Measurements from ENCODE around the gene KIAA1191.

Gene KIAA1191

GRCh38 chr5:176360894-176361436 is 599 bp downstream of the KIAA1191 start:
- Histone ChIP-seq H3K9me3 (ENCODE audit: severe bottlenecking) (no peaks in the 10 kb centered on the region), H3K27ac (ENCODE audit: poor library complexity, severe bottlenecking) (peak overlapping the region; percentile 34), H3K27me3 (ENCODE audit: insufficient read depth, poor library complexity, severe bottlenecking) (no peaks in the 10 kb centered on the region), H3K4me1 (ENCODE audit: insufficient read depth, poor library complexity, severe bottlenecking) (peaks cover 7% of the 10 kb centered on the region), H3K36me3 (ENCODE audit: low read depth) (peaks cover 39% of the 10 kb centered on the region), H3K4me3 (ENCODE audit: severe bottlenecking) (peak overlapping the region; percentile 63)
- ATAC-seq (ENCODE audit: low read depth) (peak; percentile 5), DNase-seq (ENCODE audit: low spot score) (peak; percentile 73)
- no peak for TF ChIP-seq CTCF (IDR thresholded peaks at IDR 0.05; ENCODE audit: poor library complexity, severe bottlenecking)

- no peaks in the 10 kb centered on the region for H3K27me3 ChIP-seq (ENCODE audit: insufficient read depth, poor library complexity, severe bottlenecking)
- H3K4me1 ChIP-seq (ENCODE audit: insufficient read depth, poor library complexity, severe bottlenecking) = peaks cover 7% of the 10 kb centered on the region
- H3K9me3 ChIP-seq (ENCODE audit: severe bottlenecking) = no peaks in the 10 kb centered on the region
- H3K4me3 ChIP-seq (ENCODE audit: severe bottlenecking) = no peak overlapping the region
- no peak overlapping the region for H3K27ac ChIP-seq (ENCODE audit: poor library complexity, severe bottlenecking)
- no peak for DNase-seq (ENCODE audit: low spot score)
- H3K36me3 ChIP-seq (ENCODE audit: low read depth) = peaks cover 51% of the 10 kb centered on the region
- no peak for ATAC-seq (ENCODE audit: low read depth)
- no peak for TF ChIP-seq CTCF (IDR thresholded peaks at IDR 0.05; ENCODE audit: poor library complexity, severe bottlenecking)
Measured at GRCh38 chr5:176359658-176360057, 1.9 kb downstream of the KIAA1191 start.

- no peaks in the 10 kb centered on the region for H3K27me3 ChIP-seq (ENCODE audit: insufficient read depth, poor library complexity, severe bottlenecking)
- peaks cover 7% of the 10 kb centered on the region for H3K4me1 ChIP-seq (ENCODE audit: insufficient read depth, poor library complexity, severe bottlenecking)
- TF ChIP-seq CTCF (IDR thresholded peaks at IDR 0.05; ENCODE audit: poor library complexity, severe bottlenecking) = no peak
- H3K27ac ChIP-seq (ENCODE audit: poor library complexity, severe bottlenecking) = no peak overlapping the region
- H3K9me3 ChIP-seq (ENCODE audit: severe bottlenecking) = no peaks in the 10 kb centered on the region
- ATAC-seq (ENCODE audit: low read depth) = no peak
- no peak overlapping the region for H3K4me3 ChIP-seq (ENCODE audit: severe bottlenecking)
- H3K36me3 ChIP-seq (ENCODE audit: low read depth) = peaks cover 86% of the 10 kb centered on the region
- DNase-seq (ENCODE audit: low spot score) = no peak
Measured at GRCh38 chr5:176356179-176356566, 5.4 kb downstream of the KIAA1191 start.

GRCh38 chr5:176355400-176356178 is 6.0 kb downstream of the KIAA1191 start:
- H3K4me3 ChIP-seq (ENCODE audit: severe bottlenecking) = no peak overlapping the region
- peaks cover 7% of the 10 kb centered on the region for H3K4me1 ChIP-seq (ENCODE audit: insufficient read depth, poor library complexity, severe bottlenecking)
- no peaks in the 10 kb centered on the region for H3K9me3 ChIP-seq (ENCODE audit: severe bottlenecking)
- no peaks in the 10 kb centered on the region for H3K27me3 ChIP-seq (ENCODE audit: insufficient read depth, poor library complexity, severe bottlenecking)
- H3K27ac ChIP-seq (ENCODE audit: poor library complexity, severe bottlenecking) = no peak overlapping the region
- no peak for DNase-seq (ENCODE audit: low spot score)
- no peak; the same call in 2 of the 3 replicates for ATAC-seq (ENCODE audit: low read depth)
- TF ChIP-seq CTCF (IDR thresholded peaks at IDR 0.05; ENCODE audit: poor library complexity, severe bottlenecking) = no peak
- H3K36me3 ChIP-seq (ENCODE audit: low read depth) = peaks cover 91% of the 10 kb centered on the region

GRCh38 chr5:176353533-176353932 is 8.0 kb downstream of the KIAA1191 start:
- Histone ChIP-seq H3K27me3 (ENCODE audit: insufficient read depth, poor library complexity, severe bottlenecking) (no peaks in the 10 kb centered on the region), H3K36me3 (ENCODE audit: low read depth) (peaks cover 99% of the 10 kb centered on the region), H3K27ac (ENCODE audit: poor library complexity, severe bottlenecking) (no peak overlapping the region), H3K4me1 (ENCODE audit: insufficient read depth, poor library complexity, severe bottlenecking) (no peaks in the 10 kb centered on the region), H3K4me3 (ENCODE audit: severe bottlenecking) (no peak overlapping the region), H3K9me3 (ENCODE audit: severe bottlenecking) (no peaks in the 10 kb centered on the region)
- DNase-seq (ENCODE audit: low spot score) (no peak), ATAC-seq (ENCODE audit: low read depth) (no peak)
- TF ChIP-seq CTCF (IDR thresholded peaks at IDR 0.05; ENCODE audit: poor library complexity, severe bottlenecking) = no peak

Measured in RWPE2 (cell line).